HepG2 (cell line): ENCODE results near the gene TIMM17B. TPM values are rescaled to one million over a fixed set of nuclear protein-coding genes. Genes with fewer than 3 reads are reported as not detected.

ENCODE experiments used
- ATAC-seq: fragments of 200-7000 bp; cut with Tn5 transposase; 3 replicates; pipeline ENCODE4 v1.9.1; 2020; ENCODE audit warnings: mild to moderate bottlenecking, moderate library complexity
- BruUV-seq: library from RNA; stranded (reverse); fragments of 400-500 nt; replicated peaks from 2 replicates; lab custom pipeline; 2021; lab: Mats Ljungman, UMichigan
- CTCF ChIA-PET: fragments of 300-600 bp; formaldehyde crosslinking; extraction: SDS; loops from one replicate; lab custom pipeline; 2021; ENCODE audit warnings: low total read pairs, inconsistent platforms, low intra/inter-chr PET ratio; lab: Yijun Ruan, JAX
- POLR2A ChIA-PET: fragments of 350-600 bp; sonication (Branson Sonifier 250); formaldehyde crosslinking; loops from one replicate; lab custom pipeline; 2020; ENCODE audit warnings: antibody characterized with exemption, inconsistent platforms; lab: Yijun Ruan, JAX
- DNase-seq: peaks from one replicate; pipeline ENCODE4 v3.0.0-alpha.2; 2015; ENCODE audit warnings: low spot score
- FAIRE-seq: peaks from 3 replicates; lab custom pipeline; 2011; peaks lifted over from hg19 to GRCh38; lab: Jason Lieb, UNC
- H2AFZ ChIP-seq: one replicate; pipeline ENCODE4 v1.6.1; 2011; ENCODE audit warnings: low read length, inconsistent platforms
- H3K27ac ChIP-seq: fragments of 300-600 bp; 3 replicates; pipeline ENCODE4 v1.8.0; 2011; ENCODE audit warnings: mixed run types, mild to moderate bottlenecking, mixed read lengths, low read length, inconsistent platforms; ENCODE audit not compliant: insufficient read depth; ENCODE audit errors: extremely low read length
- H3K27me3 ChIP-seq, 2 experiments: fragments of 200-600 bp in 1 of 2; 2 replicates in 1 of 2; 3 replicates in 1 of 2; pipeline versions ENCODE4 v1.6.0 to v1.8.0; 2011; ENCODE audit warnings: low read length in 2 of 2, mild to moderate bottlenecking in 2 of 2, moderate library complexity in 2 of 2, inconsistent platforms in 1 of 2; ENCODE audit not compliant: insufficient read depth in 2 of 2, control insufficient read depth in 1 of 2
- H3K36me3 ChIP-seq, 2 experiments: fragments of 200-600 bp in 1 of 2; replicated peaks in 1 of 2; 2 replicates in 1 of 2; 3 replicates in 1 of 2; pipeline versions ENCODE4 v1.5.1 to v1.8.0; 2011; ENCODE audit warnings: low read length in 2 of 2, inconsistent platforms in 1 of 2; ENCODE audit not compliant: insufficient read depth in 2 of 2, control insufficient read depth in 1 of 2
- H3K4me1 ChIP-seq: 2 replicates; pipeline ENCODE4 v1.5.1; 2012; ENCODE audit warnings: low read length, inconsistent platforms; ENCODE audit not compliant: insufficient read depth
- H3K4me2 ChIP-seq: 2 replicates; pipeline ENCODE4 v1.6.0; 2011; ENCODE audit warnings: low read depth, low read length, inconsistent platforms
- H3K4me3 ChIP-seq, 3 experiments: fragments of 200-600 bp in 1 of 3; sonication (generic), shearing (Covaris generic) in 1 of 3; replicated peaks in 1 of 3; 2 replicates each; pipeline ENCODE4 v1.5.1; 2011 to 2016; ENCODE audit warnings: low read length in 3 of 3, inconsistent platforms in 2 of 3, low read depth in 2 of 3, mild to moderate bottlenecking in 2 of 3, control low read depth in 1 of 3, mixed read lengths in 1 of 3; ENCODE audit not compliant: insufficient read depth in 1 of 3
- H3K79me2 ChIP-seq: one replicate; pipeline ENCODE4 v1.6.1; 2011; ENCODE audit warnings: low read length, inconsistent platforms; ENCODE audit not compliant: insufficient read depth
- H3K9ac ChIP-seq: 2 replicates; pipeline ENCODE4 v1.6.0; 2011; ENCODE audit warnings: mild to moderate bottlenecking, low read depth, low read length, inconsistent platforms; ENCODE audit not compliant: insufficient read depth
- H3K9me3 ChIP-seq: 2 replicates; pipeline ENCODE4 v1.5.1; 2012; ENCODE audit warnings: mild to moderate bottlenecking, low read length
- H4K20me1 ChIP-seq: 2 replicates; pipeline ENCODE4 v1.6.0; 2011; ENCODE audit warnings: inconsistent platforms, mild to moderate bottlenecking, low read length, moderate library complexity; ENCODE audit not compliant: insufficient read depth
- ASH2L ChIP-seq: fragments of 300-600, 200-600 bp; sonication (generic); IDR thresholded peaks from 2 replicates; pipeline ENCODE4 v1.7.0; 2017; ENCODE audit warnings: low read depth, mild to moderate bottlenecking, moderate library complexity, mixed read lengths, low read length; ENCODE audit not compliant: insufficient read length
- DPF2 ChIP-seq: sonication (generic); formaldehyde crosslinking; IDR thresholded peaks from 2 replicates; pipeline ENCODE4 v1.4.0; 2020; ENCODE audit warnings: mild to moderate bottlenecking, low read depth, missing genetic modification reagents, borderline replicate concordance
- FOXM1 ChIP-seq: sonication (generic); formaldehyde crosslinking; IDR thresholded peaks from 2 replicates; pipeline ENCODE4 v1.5.0; 2020; ENCODE audit warnings: missing genetic modification reagents
- NR2F2 ChIP-seq: IDR thresholded peaks from 2 replicates; pipeline ENCODE4 v1.6.1; 2012; ENCODE audit warnings: low read depth, inconsistent platforms, borderline replicate concordance
- SP1 ChIP-seq, 2 experiments: fragments of 450-650 bp in 1 of 2; sonication (generic) in 1 of 2; formaldehyde crosslinking in 1 of 2; IDR thresholded peaks; 2 replicates each; pipeline versions ENCODE4 v1.4.0 to v1.6.1; 2016 to 2020; ENCODE audit warnings: missing genetic modification reagents in 1 of 2
- ZNF761 ChIP-seq: sonication (generic); formaldehyde crosslinking; conservative IDR thresholded peaks from 2 replicates; pipeline ENCODE4 v1.4.0; 2020; ENCODE audit warnings: mild to moderate bottlenecking, missing genetic modification reagents
- WGBS: methylation state at CpG from one replicate; pipeline ENCODE4 v1.1.6; 2017; ENCODE audit warnings: low lambda C conversion rate; 5-methylcytosine and 5-hydroxymethylcytosine counted together
- in situ Hi-C: cut with HindIII; loops from 2 replicates; pipeline ENCODE4 v1.10.0; 2017; ENCODE audit warnings: low pct_unique_long_range_greater_than_20kb; ENCODE audit not compliant: extremely low pct_ligation_motif_present
- intact Hi-C: fragments of 100-400 bp; cut with micrococcal nuclease; formaldehyde crosslinking; loops from one replicate; pipeline ENCODE4 v1.10.0; 2022; ENCODE audit not compliant: unreplicated experiment
- polyA plus RNA-seq, 8 experiments: library from polyadenylated mRNA; depleted of rRNA in 3 of 8; stranded (reverse) in 7 of 8; unstranded in 1 of 8; fragments of >200 nt; fragmentation: Illumina TruSeq in 4 of 8; extraction: Trizol in 4 of 8; gene quantifications; 2 replicates each; pipeline versions ENCODE4 v1.2.1 to v1.2.3, GENCODE V29; 2011 to 2016; ENCODE audit warnings: low read depth in 4 of 8, missing spikeins in 1 of 8, mixed read lengths in 1 of 8; ENCODE audit not compliant: insufficient read depth in 1 of 8
- total RNA-seq, 5 experiments: library from RNA; depleted of rRNA; stranded (reverse); fragments of >200 nt; fragmentation: Illumina TruSeq; extraction: Trizol; gene quantifications; 2 replicates each; pipeline ENCODE4 v1.2.3, GENCODE V29; 2016; ENCODE audit warnings: low read depth in 1 of 5
- TF ChIP-seq, protein P1 (sequence below): sonication (generic); formaldehyde crosslinking; IDR thresholded peaks from 2 replicates; pipeline ENCODE4 v1.5.0; 2020; ENCODE audit warnings: mild to moderate bottlenecking, missing genetic modification reagents, moderate library complexity

TIMM17B gene
- total and polyA plus RNA-seq, 2 of the 13 experiments (the other 11 are each of a cell fraction or from before 2014, with no cell fraction given) = 56.0 to 72.5 TPM

DNA sequence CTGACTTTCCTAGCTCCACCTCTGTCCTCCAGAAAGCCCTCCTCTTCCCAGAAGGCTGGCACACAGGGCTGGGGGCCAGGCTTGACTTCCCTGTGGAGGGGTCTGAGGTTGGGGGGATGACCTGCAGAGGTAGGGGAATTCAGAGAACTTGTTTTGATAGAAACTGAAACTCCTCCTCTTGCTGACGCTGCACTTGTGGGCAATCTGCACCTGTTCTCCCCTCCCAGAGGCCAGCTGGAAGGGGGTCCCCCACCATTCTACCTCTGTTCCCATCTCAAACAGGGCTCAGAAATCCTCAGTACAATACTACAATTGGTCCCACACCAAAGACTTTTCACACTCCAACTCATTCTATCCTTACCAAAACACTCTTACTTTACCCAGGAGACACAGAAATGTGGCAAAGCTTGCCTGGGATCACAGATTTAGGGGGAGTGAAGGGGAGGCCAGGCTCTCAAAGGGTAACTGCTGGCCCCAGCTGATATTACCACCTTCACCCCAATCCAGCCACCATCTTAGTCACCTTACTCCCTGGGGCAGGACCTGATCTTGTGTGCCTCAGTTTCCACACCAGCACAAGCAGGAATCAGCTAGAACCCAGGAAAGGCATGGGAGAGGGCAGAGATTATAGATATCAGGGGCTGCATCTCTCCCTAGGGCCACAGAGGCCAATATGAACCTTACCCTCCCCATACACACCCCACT, 41.3 kb upstream of the TIMM17B start:
- Histone ChIP-seq H3K9me3 (no peaks in the 10 kb centered on the region), H3K9ac (no peak overlapping the region), H3K4me1 (peaks cover 29% of the 10 kb centered on the region), H4K20me1 (no peaks in the 10 kb centered on the region), H2AFZ (no peak overlapping the region), H3K27me3 (no peaks in the 10 kb centered on the region), H3K4me2 (no peak overlapping the region), H3K27ac (no peak overlapping the region), H3K36me3 (peaks cover 6 to 28% of the 10 kb centered on the region in 2 experiments; a peak in 4 of 5 replicates), H3K4me3 (no peak overlapping the region), H3K79me2 (peaks cover 23% of the 10 kb centered on the region)
- FAIRE-seq = no peak
- intact Hi-C loops (no loop called here), in situ Hi-C loops (no loop called here)
- DNase-seq = no peak
- ATAC-seq = no peak
- POLR2A ChIA-PET = no interaction called here
- WGBS = no CpG with 5 or more reads among the region's 1 CpG
- CTCF ChIA-PET = no interaction called here
- TF ChIP-seq NR2F2 (no peak), ASH2L (no peak), DPF2 (CRISPR knock-in tag) (no peak), ZNF761 (CRISPR knock-in tag) (no peak), FOXM1 (no peak)
- no TSS peak for BruUV-seq

DNA sequence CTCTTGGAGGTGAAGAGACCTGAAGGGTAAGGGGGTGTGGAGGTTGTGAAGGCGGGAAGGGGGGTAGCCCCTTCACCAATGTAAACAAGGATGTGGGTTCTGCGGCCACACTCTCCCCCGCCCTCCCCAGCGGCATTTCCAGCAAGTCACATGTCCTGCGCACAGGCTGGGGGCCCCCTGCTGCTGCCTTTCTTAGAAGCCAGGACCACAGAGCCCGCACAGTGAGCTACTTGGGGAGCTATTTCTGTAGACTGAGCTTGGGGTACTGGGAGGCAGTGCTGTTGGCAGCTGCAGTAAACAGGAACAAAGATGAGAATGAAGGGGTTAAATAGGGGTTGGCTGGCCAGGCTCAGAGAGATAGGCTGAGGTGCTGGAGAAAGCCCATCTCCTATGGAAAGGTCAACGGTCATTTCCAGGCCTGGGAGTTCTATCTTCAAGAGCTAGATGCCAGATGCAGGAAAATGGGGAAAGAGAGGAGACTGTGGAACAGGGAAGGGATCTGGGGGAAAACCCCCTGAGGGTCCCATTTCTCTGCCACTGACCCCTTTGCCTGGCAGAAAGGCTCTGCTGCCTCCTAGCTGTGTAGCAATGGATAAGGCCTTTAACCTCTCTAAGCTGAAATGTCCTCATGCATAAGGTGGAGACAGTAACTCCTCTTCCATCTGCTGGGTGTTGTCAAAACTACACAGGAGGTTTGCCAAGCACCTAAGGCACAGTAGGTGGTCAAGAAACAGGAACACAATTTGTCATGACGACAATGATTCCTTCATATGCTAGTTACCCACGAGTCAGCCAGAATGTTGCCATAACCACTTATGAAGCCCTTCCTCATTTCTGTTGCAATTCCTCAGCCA, 39.7 kb upstream of the TIMM17B start:
- Histone ChIP-seq H3K36me3 (peaks cover 8 to 28% of the 10 kb centered on the region in 2 experiments; a peak in 4 of 5 replicates), H2AFZ (no peak overlapping the region), H3K4me2 (no peak overlapping the region), H3K27ac (no peak overlapping the region)
- no peak for ATAC-seq
- TF ChIP-seq SP1 (IDR thresholded peaks at IDR 0.05) (no peak), SP1 (CRISPR knock-in tag; IDR thresholded peaks at IDR 0.05) (no peak)
- TF ChIP-seq, protein P1, sequence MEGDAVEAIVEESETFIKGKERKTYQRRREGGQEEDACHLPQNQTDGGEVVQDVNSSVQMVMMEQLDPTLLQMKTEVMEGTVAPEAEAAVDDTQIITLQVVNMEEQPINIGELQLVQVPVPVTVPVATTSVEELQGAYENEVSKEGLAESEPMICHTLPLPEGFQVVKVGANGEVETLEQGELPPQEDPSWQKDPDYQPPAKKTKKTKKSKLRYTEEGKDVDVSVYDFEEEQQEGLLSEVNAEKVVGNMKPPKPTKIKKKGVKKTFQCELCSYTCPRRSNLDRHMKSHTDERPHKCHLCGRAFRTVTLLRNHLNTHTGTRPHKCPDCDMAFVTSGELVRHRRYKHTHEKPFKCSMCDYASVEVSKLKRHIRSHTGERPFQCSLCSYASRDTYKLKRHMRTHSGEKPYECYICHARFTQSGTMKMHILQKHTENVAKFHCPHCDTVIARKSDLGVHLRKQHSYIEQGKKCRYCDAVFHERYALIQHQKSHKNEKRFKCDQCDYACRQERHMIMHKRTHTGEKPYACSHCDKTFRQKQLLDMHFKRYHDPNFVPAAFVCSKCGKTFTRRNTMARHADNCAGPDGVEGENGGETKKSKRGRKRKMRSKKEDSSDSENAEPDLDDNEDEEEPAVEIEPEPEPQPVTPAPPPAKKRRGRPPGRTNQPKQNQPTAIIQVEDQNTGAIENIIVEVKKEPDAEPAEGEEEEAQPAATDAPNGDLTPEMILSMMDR (CRISPR knock-in tag) = peak; percentile 19
- TF ChIP-seq, all 625 proteins: peak for 1
- ChIA-PET POLR2A (no interaction called here), CTCF (no interaction called here)
- Histone ChIP-seq H4K20me1 (no peaks in the 10 kb centered on the region), H3K4me1 (peaks cover 20% of the 10 kb centered on the region), H3K4me3 (no peak overlapping the region), H3K9me3 (no peaks in the 10 kb centered on the region), H3K27me3 (no peaks in the 10 kb centered on the region), H3K79me2 (peaks cover 18% of the 10 kb centered on the region), H3K9ac (no peak overlapping the region)
- intact Hi-C loops = no loop called here
- no peak for DNase-seq
- in situ Hi-C loops = no loop called here
- no TSS peak for BruUV-seq
- FAIRE-seq = no peak
- WGBS = 88% methylated on average over 7 of the region's 9 CpGs
